ENCODE measurements around the gene STMN3.

- TF ChIP-seq GABPA (IDR thresholded peaks at IDR 0.05; ENCODE audit: low read depth) (no peak), CTCF (IDR thresholded peaks at IDR 0.05; ENCODE audit: insufficient read depth, low read length) (no peak), POLR2AphosphoS5 (IDR thresholded peaks at IDR 0.05; ENCODE audit: low read depth) (no peak), REST (IDR thresholded peaks at IDR 0.05; ENCODE audit: insufficient replicate concordance, low read depth) (no peak), SPI1 (IDR thresholded peaks at IDR 0.05; ENCODE audit: borderline replicate concordance, low read depth) (no peak)
Measured at GRCh38 chr20:63641146-63641791, 12.0 kb downstream of the STMN3 start.
